ENCODE results near the gene COMMD10. TPM values are rescaled to one million over a fixed set of nuclear protein-coding genes. Genes with fewer than 3 reads are reported as not detected.

The COMMD10 gene
- total RNA-seq, 4 donors from 2014 or later, result 10.6 to 34.6 (median 15.2) TPM

DNA sequence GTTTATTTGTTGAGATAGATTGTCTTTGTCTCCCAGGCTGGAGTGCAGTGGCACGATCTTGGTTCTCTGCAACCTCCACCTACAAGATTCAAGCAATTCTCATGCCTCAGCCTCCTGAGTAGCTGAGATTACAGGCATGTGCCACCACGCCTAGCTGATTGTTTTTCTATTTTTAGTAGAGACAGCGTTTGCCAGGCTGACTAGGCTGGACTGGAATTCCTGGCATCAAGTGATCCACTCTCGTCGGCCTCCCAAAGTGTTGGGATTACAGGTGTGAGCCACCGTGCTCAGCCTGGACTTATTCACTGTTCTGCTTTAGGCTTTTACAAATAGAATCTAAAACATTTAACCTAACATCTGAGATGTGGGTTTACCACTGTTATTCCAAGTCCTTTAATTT lies 91.3 kb downstream of the COMMD10 start:
- ATAC-seq (peak in 1 of 2 donors; percentile 49), DNase-seq (peak in 1 of 2 donors; percentile 16)

DNA sequence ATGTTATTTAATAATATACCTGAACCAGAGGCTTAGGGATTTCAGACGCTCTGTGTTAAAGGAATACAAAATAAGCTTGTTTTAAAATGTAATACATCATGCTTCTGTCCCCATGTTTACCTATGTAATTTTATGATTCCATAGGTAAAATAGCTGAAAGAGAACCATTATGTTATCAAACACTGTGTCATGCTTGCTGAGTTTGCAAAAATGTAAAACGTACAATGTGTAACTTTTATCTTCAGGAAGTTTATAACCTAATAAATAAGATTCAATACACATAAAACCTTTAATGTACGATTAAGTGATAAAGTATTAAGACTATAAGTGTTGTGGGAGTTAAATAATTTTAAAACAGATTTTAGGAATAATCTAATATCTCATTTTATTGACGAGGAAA lies 94.1 kb downstream of the COMMD10 start:
- H3K9me3 ChIP-seq, result no peaks in the 10 kb centered on the region
- ATAC-seq (no peak), DNase-seq (no peak)
- in situ Hi-C loops (cut with MboI; ENCODE audit: low sequenced_read_pairs in 4 of 4), result no loop called here
- TF ChIP-seq, protein P1, sequence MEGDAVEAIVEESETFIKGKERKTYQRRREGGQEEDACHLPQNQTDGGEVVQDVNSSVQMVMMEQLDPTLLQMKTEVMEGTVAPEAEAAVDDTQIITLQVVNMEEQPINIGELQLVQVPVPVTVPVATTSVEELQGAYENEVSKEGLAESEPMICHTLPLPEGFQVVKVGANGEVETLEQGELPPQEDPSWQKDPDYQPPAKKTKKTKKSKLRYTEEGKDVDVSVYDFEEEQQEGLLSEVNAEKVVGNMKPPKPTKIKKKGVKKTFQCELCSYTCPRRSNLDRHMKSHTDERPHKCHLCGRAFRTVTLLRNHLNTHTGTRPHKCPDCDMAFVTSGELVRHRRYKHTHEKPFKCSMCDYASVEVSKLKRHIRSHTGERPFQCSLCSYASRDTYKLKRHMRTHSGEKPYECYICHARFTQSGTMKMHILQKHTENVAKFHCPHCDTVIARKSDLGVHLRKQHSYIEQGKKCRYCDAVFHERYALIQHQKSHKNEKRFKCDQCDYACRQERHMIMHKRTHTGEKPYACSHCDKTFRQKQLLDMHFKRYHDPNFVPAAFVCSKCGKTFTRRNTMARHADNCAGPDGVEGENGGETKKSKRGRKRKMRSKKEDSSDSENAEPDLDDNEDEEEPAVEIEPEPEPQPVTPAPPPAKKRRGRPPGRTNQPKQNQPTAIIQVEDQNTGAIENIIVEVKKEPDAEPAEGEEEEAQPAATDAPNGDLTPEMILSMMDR (IDR thresholded peaks at IDR 0.05 in 4 of 5, conservative IDR thresholded peaks at IDR 0.05 in 1 of 5), result no peak
- TF ChIP-seq POLR2A (IDR thresholded peaks at IDR 0.05), result no peak
- H3K27ac ChIP-seq, result no peak overlapping the region
- H3K4me3 ChIP-seq, result no peak overlapping the region
- H3K4me1 ChIP-seq, result no peaks in the 10 kb centered on the region
- no peaks in the 10 kb centered on the region for H3K36me3 ChIP-seq
- no peaks in the 10 kb centered on the region for H3K27me3 ChIP-seq
- intact Hi-C loops (cut with DNase I; ENCODE audit: low total_unique reads), result no loop called here

More for the DNA sequence above, 91.3 kb downstream of the COMMD10 start:
- Histone ChIP-seq H3K4me3 (no peak overlapping the region), H3K36me3 (no peaks in the 10 kb centered on the region), H3K27me3 (no peaks in the 10 kb centered on the region), H3K9me3 (no peaks in the 10 kb centered on the region), H3K4me1 (no peaks in the 10 kb centered on the region), H3K27ac (no peak overlapping the region)
- intact Hi-C loops (cut with DNase I; ENCODE audit: low total_unique reads) (no loop called here), in situ Hi-C loops (cut with MboI; ENCODE audit: low sequenced_read_pairs in 4 of 4) (no loop called here)
- TF ChIP-seq, protein P1 (IDR thresholded peaks at IDR 0.05 in 4 of 5, conservative IDR thresholded peaks at IDR 0.05 in 1 of 5), result no peak
- TF ChIP-seq POLR2A (IDR thresholded peaks at IDR 0.05), result no peak

DNA sequence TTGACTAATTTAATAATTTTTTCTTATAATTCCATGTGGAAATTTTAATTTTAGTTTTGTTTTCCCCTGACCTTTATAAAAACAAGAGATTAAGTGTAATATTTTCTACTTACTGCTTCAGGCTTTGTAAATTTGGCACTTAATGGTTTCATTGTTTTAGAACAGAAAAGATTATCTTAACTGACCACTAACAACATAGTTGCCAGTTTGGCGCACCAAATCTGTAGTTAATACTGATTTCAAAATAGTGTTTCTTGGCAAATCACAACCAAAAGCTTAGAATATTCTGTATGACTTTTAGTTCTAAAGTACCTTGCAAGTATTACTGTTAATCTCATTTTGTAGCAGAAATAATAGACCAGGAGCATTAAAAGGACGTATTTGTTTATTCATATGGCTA lies 124.3 kb downstream of the COMMD10 start:
- no peaks in the 10 kb centered on the region for H3K27me3 ChIP-seq
- no peak overlapping the region for H3K27ac ChIP-seq
- H3K36me3 ChIP-seq, result no peaks in the 10 kb centered on the region
- intact Hi-C loops (cut with DNase I; ENCODE audit: low total_unique reads), result no loop called here
- no peak overlapping the region for H3K4me3 ChIP-seq
- H3K4me1 ChIP-seq, result no peaks in the 10 kb centered on the region
- H3K9me3 ChIP-seq, result peaks cover 0 to 3% (median 0%) of the 10 kb centered on the region in 3 donors
- ATAC-seq, result no peak
- no peak for DNase-seq
- TF ChIP-seq, protein P1 (IDR thresholded peaks at IDR 0.05 in 4 of 5, conservative IDR thresholded peaks at IDR 0.05 in 1 of 5), result no peak
- no peak for TF ChIP-seq POLR2A (IDR thresholded peaks at IDR 0.05)
- in situ Hi-C loops (cut with MboI; ENCODE audit: low sequenced_read_pairs in 4 of 4), result no loop called here

DNA sequence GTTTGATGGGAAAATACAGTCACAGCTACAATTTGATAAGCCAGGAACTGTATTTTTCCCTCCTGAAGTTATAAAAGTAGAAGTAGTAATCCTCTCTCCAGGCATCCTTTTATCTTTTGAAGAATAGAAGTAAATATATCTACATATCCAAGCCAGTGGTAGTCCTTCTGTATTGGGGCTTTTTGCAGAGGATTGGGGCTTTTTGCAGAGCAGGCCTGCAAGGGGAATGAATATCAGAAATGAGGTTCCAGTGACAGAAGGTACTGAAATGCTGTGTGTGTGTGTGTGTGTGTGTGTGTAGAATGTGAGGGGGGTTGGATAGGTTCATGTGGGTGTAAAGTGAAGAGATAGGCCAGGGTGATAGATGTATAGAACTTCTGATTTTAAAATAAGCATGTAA lies 127.4 kb downstream of the COMMD10 start:
- Histone ChIP-seq H3K9me3 (no peaks in the 10 kb centered on the region), H3K27ac (no peak overlapping the region), H3K36me3 (no peaks in the 10 kb centered on the region), H3K4me3 (no peak overlapping the region), H3K27me3 (no peaks in the 10 kb centered on the region), H3K4me1 (no peaks in the 10 kb centered on the region)
- in situ Hi-C loops (cut with MboI; ENCODE audit: low sequenced_read_pairs in 4 of 4) (no loop called here), intact Hi-C loops (cut with DNase I; ENCODE audit: low total_unique reads) (no loop called here)
- no peak for ATAC-seq
- TF ChIP-seq POLR2A (IDR thresholded peaks at IDR 0.05), result no peak
- TF ChIP-seq, protein P1 (IDR thresholded peaks at IDR 0.05 in 4 of 5, conservative IDR thresholded peaks at IDR 0.05 in 1 of 5), result no peak
- DNase-seq, result no peak

DNA sequence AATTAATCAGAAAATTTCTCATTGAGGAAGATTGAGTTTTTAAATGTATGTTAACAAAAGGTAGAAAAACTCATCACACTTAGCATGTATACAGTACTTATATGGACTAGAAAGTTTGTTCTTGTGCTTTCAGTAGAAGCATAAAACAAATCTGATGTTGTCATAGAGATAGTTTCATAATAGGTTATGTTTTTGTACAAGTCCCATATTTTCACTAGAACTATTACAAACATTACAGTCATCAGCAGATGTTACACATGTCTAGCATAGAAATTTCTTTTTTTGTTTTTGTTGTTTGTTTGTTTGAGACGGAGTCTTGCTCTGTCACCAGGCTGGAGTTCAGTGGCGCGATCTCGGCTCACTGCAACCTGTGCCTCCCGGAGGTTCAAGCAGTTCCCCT lies 131.4 kb downstream of the COMMD10 start:
- no peak for TF ChIP-seq POLR2A (IDR thresholded peaks at IDR 0.05)
- TF ChIP-seq, protein P1 (IDR thresholded peaks at IDR 0.05 in 4 of 5, conservative IDR thresholded peaks at IDR 0.05 in 1 of 5), result no peak
- Histone ChIP-seq H3K27ac (no peak overlapping the region), H3K36me3 (no peaks in the 10 kb centered on the region), H3K4me1 (no peaks in the 10 kb centered on the region), H3K27me3 (no peaks in the 10 kb centered on the region), H3K4me3 (no peak overlapping the region), H3K9me3 (no peaks in the 10 kb centered on the region)
- DNase-seq, result no peak
- intact Hi-C loops (cut with DNase I; ENCODE audit: low total_unique reads), result no loop called here
- in situ Hi-C loops (cut with MboI; ENCODE audit: low sequenced_read_pairs in 4 of 4), result no loop called here
- ATAC-seq, result no peak
